PC-9 (cell line): ENCODE measurements around the gene MAP3K8. TPM values are rescaled to one million over a fixed set of nuclear protein-coding genes. Genes with fewer than 3 reads are reported as not detected.
A peak's percentile ranks its signal among the peaks of the same experiment; 100 is the strongest.

Source experiments
- BruUV-seq: library from RNA; stranded (reverse); fragments of 400-500 nt; replicated peaks from 2 replicates; lab custom pipeline; 2021; lab: Mats Ljungman, UMichigan
- CTCF ChIA-PET: fragments of 300-600 bp; sonication (Branson Sonifier 250); formaldehyde crosslinking; loops from one replicate; lab custom pipeline; 2022; ENCODE audit warnings: antibody characterized with exemption; lab: Charles Lee
- POLR2A ChIA-PET: fragments of 300-600 bp; sonication (Branson Sonifier 250); formaldehyde crosslinking; loops from one replicate; lab custom pipeline; 2022; ENCODE audit warnings: antibody characterized with exemption; ENCODE audit not compliant: unreplicated experiment; lab: Charles Lee
- DNase-seq, 2 experiments: peaks; one replicate each; pipeline versions ENCODE4 v3.0.0 to v3.0.0-alpha.2; 2015 to 2022; ENCODE audit warnings: mixed read lengths in 1 of 2
- H2AFZ ChIP-seq: fragments of 200-600 bp; sonication (generic); 2 replicates; pipeline ENCODE4 v1.8.1; 2017; ENCODE audit warnings: antibody characterized with exemption
- H3F3A ChIP-seq: fragments of 200-600 bp; sonication (generic); 2 replicates; pipeline ENCODE4 v1.8.1; 2017; ENCODE audit warnings: antibody characterized with exemption, mild to moderate bottlenecking, low read depth; ENCODE audit not compliant: insufficient read depth
- H3K27ac ChIP-seq: fragments of 200-600 bp; sonication (generic); 2 replicates; pipeline ENCODE4 v1.6.1; 2016; ENCODE audit warnings: mixed run types
- H3K27me3 ChIP-seq: fragments of 200-600 bp; sonication (generic); 2 replicates; pipeline ENCODE4 v1.6.1; 2016; ENCODE audit warnings: low read depth, mixed run types; ENCODE audit not compliant: insufficient read depth
- H3K36me3 ChIP-seq: fragments of 200-600 bp; sonication (generic); 2 replicates; pipeline ENCODE4 v1.6.1; 2016; ENCODE audit warnings: low read depth, mixed run types
- H3K4me1 ChIP-seq: fragments of 200-600 bp; sonication (generic); replicated peaks from 2 replicates; pipeline ENCODE4 v1.6.1; 2016; ENCODE audit warnings: mixed run types; ENCODE audit not compliant: insufficient read depth
- H3K4me2 ChIP-seq: fragments of 200-600 bp; sonication (generic); 2 replicates; pipeline ENCODE4 v1.6.1; 2017; ENCODE audit warnings: mixed run types
- H3K4me3 ChIP-seq: fragments of 200-600 bp; sonication (generic); 2 replicates; pipeline ENCODE4 v1.6.1; 2016; ENCODE audit warnings: mixed run types
- H3K79me2 ChIP-seq: fragments of 200-600 bp; sonication (generic); 2 replicates; pipeline ENCODE4 v1.6.1; 2017; ENCODE audit warnings: low read depth, mixed run types
- H3K9me2 ChIP-seq: fragments of 200-600 bp; sonication (generic); 2 replicates; pipeline ENCODE4 v1.8.1; 2017; ENCODE audit warnings: mild to moderate bottlenecking; ENCODE audit not compliant: insufficient read depth
- H3K9me3 ChIP-seq: fragments of 200-600 bp; sonication (generic); 2 replicates; pipeline ENCODE4 v1.8.1; 2016; ENCODE audit warnings: low read depth; ENCODE audit not compliant: insufficient read depth
- H4K20me1 ChIP-seq: fragments of 200-600 bp; sonication (generic); 2 replicates; pipeline ENCODE4 v1.8.1; 2017; ENCODE audit not compliant: insufficient read depth
- EZH2 ChIP-seq: fragments of 200-600 bp; sonication (generic); IDR thresholded peaks from 2 replicates; pipeline ENCODE4 v1.8.0; 2017; ENCODE audit warnings: antibody characterized with exemption, low read depth
- intact Hi-C: fragments of 100-400 bp; cut with micrococcal nuclease; formaldehyde crosslinking; loops from one replicate; pipeline ENCODE4 v1.10.0; 2022; ENCODE audit not compliant: unreplicated experiment
- total RNA-seq: library from RNA; stranded (reverse); gene quantifications from 2 replicates; pipeline ENCODE4 v1.2.3, GENCODE V29; 2021
- TF ChIP-seq, protein P1 (sequence below): fragments of 200-600 bp; sonication (generic); conservative IDR thresholded peaks from 2 replicates; pipeline ENCODE4 v1.6.1; 2017; ENCODE audit warnings: mixed run types, antibody characterized with exemption, mild to moderate bottlenecking, moderate library complexity

MAP3K8 gene
- total RNA-seq, 1 experiment from 2014 or later: 14.3 TPM

DNA sequence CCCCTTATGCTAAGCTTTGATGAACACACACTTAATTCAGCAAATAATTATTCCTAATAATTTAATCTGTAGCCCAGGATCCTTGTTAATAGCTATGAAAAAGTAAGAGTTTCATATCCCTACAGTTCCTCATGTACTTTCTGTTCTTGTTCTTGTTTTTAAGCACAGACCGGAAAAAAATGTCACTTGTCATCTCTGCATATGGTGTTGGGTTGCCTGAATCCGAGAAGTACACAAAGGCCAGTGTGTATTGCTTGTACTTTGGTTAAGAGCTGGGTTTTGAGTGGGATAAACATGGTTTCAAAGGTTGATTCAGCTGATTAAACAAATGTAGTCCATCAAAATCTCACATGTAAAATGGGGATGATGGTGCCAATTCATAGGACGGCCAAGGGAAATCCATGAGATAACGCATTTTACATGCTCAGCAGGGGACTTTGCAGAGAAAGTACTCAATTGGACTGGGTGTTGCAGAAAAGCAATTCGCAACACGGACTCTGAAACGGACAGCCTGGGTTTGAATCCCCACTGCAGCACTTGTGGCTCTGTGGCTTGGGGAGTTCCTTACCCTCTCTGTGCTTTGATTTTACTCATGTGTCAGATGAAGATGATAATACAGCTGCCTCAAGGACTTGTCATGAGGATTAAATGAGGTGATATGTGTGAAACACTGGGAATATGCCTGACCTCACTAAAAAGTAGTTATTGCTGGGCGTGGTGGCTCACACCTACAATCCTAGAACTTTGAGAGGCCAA is 71.7 kb downstream of the MAP3K8 start:
- Histone ChIP-seq H3K4me1 (peaks cover 21% of the 10 kb centered on the region), H3K27me3 (no peaks in the 10 kb centered on the region), H3K9me3 (no peaks in the 10 kb centered on the region), H3K4me2 (no peak overlapping the region), H3K36me3 (no peaks in the 10 kb centered on the region), H2AFZ (no peak overlapping the region), H3K79me2 (no peaks in the 10 kb centered on the region), H3K9me2 (no peaks in the 10 kb centered on the region), H3K4me3 (no peak overlapping the region), H3F3A (peaks cover 5% of the 10 kb centered on the region; the same call in 1 of the 2 replicates), H3K27ac (no peak overlapping the region), H4K20me1 (no peaks in the 10 kb centered on the region)
- intact Hi-C loops: no loop called here
- ChIA-PET POLR2A (no interaction called here), CTCF (no interaction called here)
- no peak for TF ChIP-seq EZH2
- TF ChIP-seq, protein P1, sequence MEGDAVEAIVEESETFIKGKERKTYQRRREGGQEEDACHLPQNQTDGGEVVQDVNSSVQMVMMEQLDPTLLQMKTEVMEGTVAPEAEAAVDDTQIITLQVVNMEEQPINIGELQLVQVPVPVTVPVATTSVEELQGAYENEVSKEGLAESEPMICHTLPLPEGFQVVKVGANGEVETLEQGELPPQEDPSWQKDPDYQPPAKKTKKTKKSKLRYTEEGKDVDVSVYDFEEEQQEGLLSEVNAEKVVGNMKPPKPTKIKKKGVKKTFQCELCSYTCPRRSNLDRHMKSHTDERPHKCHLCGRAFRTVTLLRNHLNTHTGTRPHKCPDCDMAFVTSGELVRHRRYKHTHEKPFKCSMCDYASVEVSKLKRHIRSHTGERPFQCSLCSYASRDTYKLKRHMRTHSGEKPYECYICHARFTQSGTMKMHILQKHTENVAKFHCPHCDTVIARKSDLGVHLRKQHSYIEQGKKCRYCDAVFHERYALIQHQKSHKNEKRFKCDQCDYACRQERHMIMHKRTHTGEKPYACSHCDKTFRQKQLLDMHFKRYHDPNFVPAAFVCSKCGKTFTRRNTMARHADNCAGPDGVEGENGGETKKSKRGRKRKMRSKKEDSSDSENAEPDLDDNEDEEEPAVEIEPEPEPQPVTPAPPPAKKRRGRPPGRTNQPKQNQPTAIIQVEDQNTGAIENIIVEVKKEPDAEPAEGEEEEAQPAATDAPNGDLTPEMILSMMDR: no peak
- no TSS peak for BruUV-seq
- DNase-seq: no peak

DNA sequence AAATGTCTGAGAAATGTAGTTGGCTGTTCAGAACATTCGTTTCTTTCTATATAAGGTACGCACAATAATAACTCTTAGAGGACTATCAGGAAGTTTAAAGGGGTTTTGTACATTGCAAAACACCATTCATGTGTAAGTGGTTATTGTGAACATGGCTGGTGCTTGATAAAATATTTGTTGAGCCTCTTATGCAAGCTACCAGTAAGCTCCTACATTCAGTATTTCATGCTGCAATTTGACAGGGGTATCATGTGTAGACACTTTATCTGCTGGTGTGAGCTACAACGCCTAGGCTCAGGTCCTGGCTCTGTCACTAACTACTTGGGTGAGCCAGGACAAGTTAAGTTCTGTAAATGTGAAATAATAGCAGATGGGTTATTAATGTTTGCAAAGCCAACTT is 75.5 kb downstream of the MAP3K8 start:
- no peak overlapping the region for H3K4me3 ChIP-seq
- peaks cover 3% of the 10 kb centered on the region; the same call in 1 of the 2 replicates for H3F3A ChIP-seq
- DNase-seq: no peak
- no peaks in the 10 kb centered on the region for H3K27me3 ChIP-seq
- ChIA-PET CTCF (no interaction called here), POLR2A (no interaction called here)
- H3K4me2 ChIP-seq: no peak overlapping the region
- H3K9me3 ChIP-seq: no peaks in the 10 kb centered on the region
- intact Hi-C loops: no loop called here
- no peaks in the 10 kb centered on the region for H3K36me3 ChIP-seq
- H3K27ac ChIP-seq: no peak overlapping the region
- H3K79me2 ChIP-seq: no peaks in the 10 kb centered on the region
- TF ChIP-seq, protein P1: no peak
- no peak for TF ChIP-seq EZH2
- H3K4me1 ChIP-seq: peaks cover 11% of the 10 kb centered on the region
- H3K9me2 ChIP-seq: no peaks in the 10 kb centered on the region
- no TSS peak for BruUV-seq
- H4K20me1 ChIP-seq: no peaks in the 10 kb centered on the region
- H2AFZ ChIP-seq: no peak overlapping the region

DNA sequence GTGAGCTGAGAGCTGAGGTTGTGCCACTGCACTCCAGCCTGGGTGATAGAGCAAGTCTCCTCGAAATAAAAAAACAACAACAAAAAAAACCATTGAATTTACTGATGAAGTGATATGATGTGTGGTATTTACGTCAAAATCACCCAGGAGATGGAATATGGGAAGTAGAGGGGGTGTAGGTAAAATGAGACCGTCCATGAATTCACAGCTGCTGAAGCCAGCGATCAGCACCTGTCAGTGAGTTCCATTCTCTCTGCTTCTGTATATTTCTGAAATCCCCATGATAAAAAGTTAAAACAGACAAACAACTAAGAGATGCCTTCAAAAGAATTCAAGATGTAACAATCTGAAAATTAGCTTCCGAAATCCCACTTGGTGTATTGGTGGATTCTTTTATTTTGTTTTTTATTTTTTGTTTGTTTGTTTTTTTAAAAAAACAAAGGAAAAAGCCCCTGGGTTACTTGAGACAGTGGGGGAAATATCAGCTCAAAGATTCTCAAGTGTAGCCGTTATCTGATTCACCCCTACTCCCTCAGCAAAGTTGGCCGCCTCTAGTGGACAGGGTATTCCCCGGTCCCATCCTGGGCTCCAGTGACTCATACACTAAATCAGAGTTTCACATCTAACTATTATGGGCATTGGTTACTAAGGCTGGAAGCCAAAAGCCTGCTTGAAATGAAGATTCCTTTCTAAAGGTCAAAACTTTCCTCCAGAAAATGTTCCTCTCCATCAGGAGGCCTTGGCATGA is 76.4 kb downstream of the MAP3K8 start:
- peak overlapping the region; percentile 21; the same call in 1 of the 2 replicates for H3K4me2 ChIP-seq
- CTCF ChIA-PET: no interaction called here

More for the DNA sequence above, 76.4 kb downstream of the MAP3K8 start:
- Histone ChIP-seq H2AFZ (no peak overlapping the region), H3K79me2 (no peaks in the 10 kb centered on the region), H3K27ac (no peak overlapping the region), H3K4me1 (peaks cover 11% of the 10 kb centered on the region), H3K4me3 (no peak overlapping the region), H3K27me3 (no peaks in the 10 kb centered on the region), H4K20me1 (no peaks in the 10 kb centered on the region), H3K9me3 (no peaks in the 10 kb centered on the region), H3K36me3 (no peaks in the 10 kb centered on the region), H3K9me2 (no peaks in the 10 kb centered on the region), H3F3A (peaks cover 3% of the 10 kb centered on the region; the same call in 1 of the 2 replicates)
- TF ChIP-seq EZH2: no peak
- TF ChIP-seq, protein P1: no peak; the same call in 1 of the 2 replicates
- intact Hi-C loops: no loop called here
- BruUV-seq: no TSS peak
- POLR2A ChIA-PET: interaction anchor here (0.5 kb wide), 1 partner anchor 1553 kb away, joined by 5 read pairs; no protein-coding TSS in a partner anchor
- peak; percentile 43 to 46 for DNase-seq
